Loucy (cell line): ENCODE results near the gene PHPT1.

Experiments
- EZH2phosphoT487 ChIP-seq: fragments of 200-600 bp; IDR thresholded peaks from 2 replicates; pipeline ENCODE4 v1.6.1; 2018; ENCODE audit warnings: antibody characterized with exemption, mild to moderate bottlenecking, moderate library complexity, borderline replicate concordance
- TF ChIP-seq, protein P1 (sequence below): fragments of 200-600 bp; sonication (generic); conservative IDR thresholded peaks from 2 replicates; pipeline ENCODE4 v1.5.1; 2014; ENCODE audit warnings: mild to moderate bottlenecking, antibody characterized with exemption, low read length

DNA sequence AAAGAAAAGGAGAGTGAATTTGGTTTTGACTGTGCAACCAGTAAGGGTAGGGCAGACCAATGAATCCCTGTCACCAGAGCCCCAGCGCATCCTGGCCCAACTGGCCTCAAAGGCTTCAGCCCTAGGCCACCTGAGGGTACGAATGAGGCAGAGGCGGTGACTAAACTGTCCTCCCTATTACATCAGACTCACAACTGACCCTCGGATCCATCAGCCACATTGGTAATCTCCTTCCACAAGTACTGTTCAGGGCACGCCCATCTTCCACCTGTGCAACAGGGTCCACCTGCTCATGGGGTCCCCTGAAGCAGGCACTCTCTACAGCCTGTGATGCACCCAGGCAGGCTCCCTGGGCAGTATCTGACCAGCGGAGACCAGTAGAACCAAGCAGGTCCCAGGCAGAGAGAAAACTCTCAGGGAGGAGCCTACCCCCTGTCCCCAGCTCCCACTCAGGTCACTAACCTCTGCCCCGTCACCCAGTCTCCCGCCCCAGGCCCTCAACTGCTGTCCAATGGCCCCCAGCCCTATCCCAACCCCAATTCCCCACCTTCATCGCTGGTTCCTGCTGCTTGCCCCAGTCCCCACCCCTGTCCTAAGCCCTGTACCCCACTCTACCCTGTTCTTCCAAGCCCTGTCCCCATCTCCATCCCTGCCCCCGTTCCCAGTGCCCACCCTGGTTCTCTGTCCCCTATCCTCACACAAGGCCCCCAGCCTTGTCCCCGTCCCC lies 16.0 kb downstream of the PHPT1 start:
- TF ChIP-seq, protein P1, sequence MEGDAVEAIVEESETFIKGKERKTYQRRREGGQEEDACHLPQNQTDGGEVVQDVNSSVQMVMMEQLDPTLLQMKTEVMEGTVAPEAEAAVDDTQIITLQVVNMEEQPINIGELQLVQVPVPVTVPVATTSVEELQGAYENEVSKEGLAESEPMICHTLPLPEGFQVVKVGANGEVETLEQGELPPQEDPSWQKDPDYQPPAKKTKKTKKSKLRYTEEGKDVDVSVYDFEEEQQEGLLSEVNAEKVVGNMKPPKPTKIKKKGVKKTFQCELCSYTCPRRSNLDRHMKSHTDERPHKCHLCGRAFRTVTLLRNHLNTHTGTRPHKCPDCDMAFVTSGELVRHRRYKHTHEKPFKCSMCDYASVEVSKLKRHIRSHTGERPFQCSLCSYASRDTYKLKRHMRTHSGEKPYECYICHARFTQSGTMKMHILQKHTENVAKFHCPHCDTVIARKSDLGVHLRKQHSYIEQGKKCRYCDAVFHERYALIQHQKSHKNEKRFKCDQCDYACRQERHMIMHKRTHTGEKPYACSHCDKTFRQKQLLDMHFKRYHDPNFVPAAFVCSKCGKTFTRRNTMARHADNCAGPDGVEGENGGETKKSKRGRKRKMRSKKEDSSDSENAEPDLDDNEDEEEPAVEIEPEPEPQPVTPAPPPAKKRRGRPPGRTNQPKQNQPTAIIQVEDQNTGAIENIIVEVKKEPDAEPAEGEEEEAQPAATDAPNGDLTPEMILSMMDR: no peak
- no peak for TF ChIP-seq EZH2phosphoT487
